NCI-H524 (cell line): ENCODE measurements around the gene OR2T4.

ENCODE experiments used
- DNase-seq, 2 experiments: peaks; one replicate each; lab custom pipeline; 2025; lab: John Stamatoyannopoulos, UW

The OR2T4 gene, protein sequence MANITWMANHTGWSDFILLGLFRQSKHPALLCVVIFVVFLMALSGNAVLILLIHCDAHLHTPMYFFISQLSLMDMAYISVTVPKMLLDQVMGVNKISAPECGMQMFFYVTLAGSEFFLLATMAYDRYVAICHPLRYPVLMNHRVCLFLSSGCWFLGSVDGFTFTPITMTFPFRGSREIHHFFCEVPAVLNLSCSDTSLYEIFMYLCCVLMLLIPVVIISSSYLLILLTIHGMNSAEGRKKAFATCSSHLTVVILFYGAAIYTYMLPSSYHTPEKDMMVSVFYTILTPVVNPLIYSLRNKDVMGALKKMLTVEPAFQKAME

DNA sequence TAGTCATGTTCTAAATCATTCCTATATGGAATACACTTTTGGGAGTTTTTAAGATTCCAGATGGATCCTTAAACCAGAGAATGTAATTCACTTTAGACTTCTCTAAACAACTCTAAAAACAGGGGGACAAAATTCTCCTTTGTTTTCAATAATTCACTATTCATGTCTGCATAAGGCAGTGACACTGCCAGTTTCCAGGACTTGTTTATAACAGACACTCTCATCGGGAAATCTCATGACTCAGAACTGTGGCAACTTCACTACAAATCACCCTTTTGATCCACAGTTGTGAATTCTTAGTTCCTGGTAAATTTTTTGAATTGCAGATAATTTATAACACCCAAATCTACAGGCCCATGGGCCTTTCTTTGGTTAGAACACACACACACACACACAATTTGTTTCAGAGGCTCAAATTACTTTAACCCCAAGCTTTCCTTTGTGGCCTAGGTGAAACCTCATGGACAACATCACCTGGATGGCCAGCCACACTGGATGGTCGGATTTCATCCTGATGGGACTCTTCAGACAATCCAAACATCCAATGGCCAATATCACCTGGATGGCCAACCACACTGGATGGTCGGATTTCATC, at the start of gene OR2T4:
Gene OR2T4, plus strand, starts transcription at position 545 of the 595 bp plus-strand sequence. Its CDS starts 0 bp downstream, at position 545.
- DNase-seq = no peak

DNA sequence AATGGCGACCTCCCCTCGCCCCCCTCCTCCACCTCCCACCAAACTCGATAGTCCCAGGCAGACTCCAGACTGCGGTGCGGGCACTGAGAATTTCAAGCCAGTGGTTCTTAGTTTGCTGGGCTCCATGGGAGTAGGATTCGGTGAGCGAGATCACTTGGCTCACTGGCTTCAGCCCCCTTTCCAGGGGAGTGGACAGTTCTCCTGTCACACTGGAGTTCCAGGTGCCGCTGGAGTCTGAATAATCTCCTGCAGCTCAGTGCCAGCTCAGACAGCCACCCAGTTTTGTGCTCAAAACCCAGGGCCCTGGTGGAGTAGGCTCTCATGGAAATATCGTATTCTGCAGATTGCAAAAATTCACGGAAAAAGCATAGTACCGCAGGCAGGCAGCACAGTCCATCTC, 44.7 kb upstream of the OR2T4 start:
- no peak for DNase-seq

DNA sequence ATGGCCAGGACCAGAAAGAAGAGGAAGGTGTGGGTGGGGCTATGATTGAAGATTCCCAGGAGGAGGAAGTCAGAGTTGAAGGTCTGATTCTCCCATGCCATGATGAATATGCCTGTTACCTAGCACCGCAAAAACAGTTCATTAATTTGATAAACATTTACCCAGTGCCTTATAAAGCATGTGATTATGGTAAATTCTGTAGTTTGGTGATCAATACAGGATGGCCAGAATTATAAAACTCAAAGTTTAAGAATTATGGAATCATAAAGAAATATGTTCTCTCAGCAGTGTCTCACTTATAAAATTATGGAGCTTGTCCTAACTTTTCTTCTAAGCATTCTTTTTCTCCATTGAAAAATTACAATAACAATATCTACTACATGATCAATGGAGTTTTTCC, 37.0 kb upstream of the OR2T4 start, which contains the start of gene OR2M7:
Gene OR2M7, minus strand, starts transcription at position 101 of the 400 bp plus-strand sequence. Its CDS starts 0 bp downstream, at position 101.
- no peak for DNase-seq

DNA sequence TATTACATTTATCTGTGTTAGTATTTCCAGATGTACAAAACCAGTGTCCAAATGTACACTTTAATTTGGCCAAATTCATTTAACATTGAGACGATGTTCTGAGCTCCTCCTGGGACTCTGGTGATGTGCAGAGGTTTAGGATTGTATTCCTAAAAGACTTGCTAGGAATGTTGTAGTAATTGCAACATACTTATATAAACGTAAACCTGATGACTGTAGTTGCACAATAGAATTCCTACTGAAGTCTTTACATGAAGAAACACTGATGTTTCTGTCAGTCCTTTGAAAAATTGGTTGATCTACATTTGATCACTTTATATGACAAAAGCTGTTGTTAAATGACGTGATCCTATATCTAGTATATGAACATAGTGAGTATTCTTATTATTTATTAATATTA, 18.0 kb upstream of the OR2T4 start:
- no peak for DNase-seq

DNA sequence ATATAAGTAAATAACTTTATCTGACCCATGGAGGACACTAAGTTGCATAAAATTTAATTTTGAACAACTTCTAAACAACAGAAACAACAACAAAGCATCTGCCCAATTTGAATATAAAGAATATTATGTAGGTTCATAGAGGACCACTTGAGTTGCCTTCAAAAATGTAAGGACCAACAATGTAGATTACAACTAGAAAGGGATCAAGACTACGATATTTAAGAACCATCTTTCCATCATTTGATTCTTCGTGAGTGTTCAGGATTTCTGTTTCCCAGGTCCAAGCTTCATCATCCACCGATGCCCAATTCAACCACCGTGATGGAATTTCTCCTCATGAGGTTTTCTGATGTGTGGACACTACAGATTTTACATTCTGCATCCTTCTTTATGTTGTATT, 13.0 kb upstream of the OR2T4 start, which contains the start of gene OR14C36:
Gene OR14C36, plus strand, starts transcription at position 301 of the 400 bp plus-strand sequence. Its CDS starts 0 bp downstream, at position 301.
- DNase-seq = no peak

DNA sequence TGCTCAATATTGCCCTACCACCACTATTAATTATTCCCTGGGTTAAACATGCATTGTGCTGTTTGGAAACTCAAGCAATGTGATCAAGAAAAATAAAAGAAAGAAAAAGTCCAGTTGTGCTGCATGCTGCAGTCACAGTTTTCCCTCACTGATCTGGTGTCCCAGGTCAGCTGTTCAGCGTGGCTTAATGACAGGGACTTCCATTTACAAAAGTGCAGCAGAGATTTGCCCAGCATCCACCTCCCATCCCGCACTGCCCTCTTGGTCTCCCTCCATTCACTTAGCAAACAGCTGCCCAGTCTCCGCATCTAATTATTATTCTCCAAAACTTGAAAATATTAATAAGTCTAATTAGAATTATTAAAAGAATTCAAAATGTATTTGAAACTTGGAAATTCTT, 2.0 kb upstream of the OR2T4 start:
- DNase-seq = no peak

DNA sequence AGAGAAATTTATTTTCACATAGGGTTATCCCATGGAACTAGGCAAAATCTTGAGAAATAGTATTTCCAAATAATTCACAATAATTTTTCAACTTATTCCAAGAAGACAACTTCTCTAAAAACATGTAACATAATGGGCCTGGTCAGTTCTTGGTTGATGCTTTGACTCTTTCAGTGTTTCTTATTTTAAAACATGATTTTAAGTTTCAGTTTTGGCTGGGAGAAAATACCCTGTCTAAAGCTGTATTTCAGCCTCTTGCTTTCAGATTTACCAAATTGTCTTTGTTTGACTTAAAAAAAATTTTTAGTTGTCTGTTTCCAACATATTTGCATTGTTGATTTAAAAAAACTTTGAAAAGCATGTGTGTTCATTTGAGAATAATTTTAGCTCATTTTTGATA, 5.1 kb downstream of the OR2T4 start:
- DNase-seq = no peak

DNA sequence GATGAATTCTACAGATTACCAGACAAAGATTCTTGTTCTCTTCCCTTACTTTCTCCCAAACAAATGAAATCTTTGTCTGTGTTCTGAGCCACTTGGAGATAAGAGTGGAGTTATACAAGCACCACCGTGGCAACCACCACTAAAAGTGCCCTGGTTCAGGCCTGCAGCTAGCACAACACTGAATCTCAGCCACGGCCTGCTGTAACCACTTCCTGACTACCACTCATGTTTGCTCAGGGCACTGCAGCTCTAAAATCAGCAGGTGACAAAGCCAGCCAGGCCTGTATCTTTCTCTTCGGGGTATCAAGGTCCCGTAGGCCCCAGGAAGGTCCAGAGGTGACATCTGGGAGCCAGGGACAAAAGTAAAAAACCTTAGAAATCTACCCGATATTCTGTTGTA, 10.9 kb downstream of the OR2T4 start:
- DNase-seq = no peak

DNA sequence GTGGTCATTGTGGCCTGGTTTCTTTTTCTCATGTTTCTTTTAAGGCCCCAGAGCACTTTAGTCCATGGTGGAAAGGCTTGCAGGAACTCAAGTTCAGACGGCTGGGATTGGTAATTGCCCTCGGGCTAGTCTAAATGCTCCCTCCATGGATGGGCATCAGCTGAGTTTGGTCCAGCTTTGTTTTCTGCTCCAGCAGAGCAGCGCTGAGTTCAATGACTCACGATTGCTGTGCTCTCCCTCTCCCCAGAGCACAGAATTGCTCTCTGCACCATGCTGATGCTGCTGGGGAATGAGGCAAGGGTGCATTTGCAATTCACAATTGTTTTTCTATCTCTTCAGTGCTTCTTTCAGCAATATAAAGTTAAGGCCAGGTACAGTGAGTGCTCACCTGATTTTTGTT, 12.3 kb downstream of the OR2T4 start:
- DNase-seq = no peak

DNA sequence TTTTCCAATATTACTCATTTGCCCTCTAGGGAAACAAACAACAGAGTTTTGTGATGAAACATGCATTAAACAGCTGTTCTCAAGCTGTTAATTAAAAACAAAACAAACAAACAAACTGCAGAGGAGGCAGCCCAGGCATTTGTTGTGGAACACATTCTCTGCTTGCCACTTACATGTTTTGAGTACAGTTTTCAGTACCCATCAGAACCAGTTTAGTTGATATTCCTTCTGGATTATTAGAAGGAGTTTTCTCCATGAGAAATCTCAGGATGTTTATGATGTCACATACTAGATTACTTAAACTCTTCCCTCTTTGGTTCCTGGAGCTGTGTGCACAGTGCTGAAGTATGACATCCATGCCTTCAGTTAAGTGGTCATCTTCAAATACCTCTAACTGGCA, 14.0 kb downstream of the OR2T4 start, which contains the start of gene OR2T6:
Gene OR2T6, plus strand, starts transcription at position 301 of the 400 bp plus-strand sequence. CDS start 11,863 bp downstream, outside the sequence.
- DNase-seq = no peak

DNA sequence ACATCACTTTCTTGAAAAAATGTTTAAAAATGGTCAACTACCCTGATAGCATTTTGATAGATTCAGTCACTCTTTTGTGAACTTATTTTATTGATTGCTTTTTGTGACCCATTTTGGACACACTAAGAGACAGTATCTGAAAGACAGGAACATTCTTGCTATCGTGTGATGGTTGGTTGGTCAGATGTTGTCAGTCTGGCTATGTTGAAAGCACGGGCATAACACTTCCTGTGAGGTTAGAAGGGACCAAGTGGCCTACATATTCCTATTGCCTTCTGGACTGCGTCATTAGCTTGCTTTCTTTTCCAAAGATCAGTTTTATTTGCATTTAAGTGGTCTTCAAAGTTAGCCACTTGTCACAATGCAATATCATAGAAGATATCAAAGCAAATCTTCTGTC, 15.5 kb downstream of the OR2T4 start:
- DNase-seq = no peak

DNA sequence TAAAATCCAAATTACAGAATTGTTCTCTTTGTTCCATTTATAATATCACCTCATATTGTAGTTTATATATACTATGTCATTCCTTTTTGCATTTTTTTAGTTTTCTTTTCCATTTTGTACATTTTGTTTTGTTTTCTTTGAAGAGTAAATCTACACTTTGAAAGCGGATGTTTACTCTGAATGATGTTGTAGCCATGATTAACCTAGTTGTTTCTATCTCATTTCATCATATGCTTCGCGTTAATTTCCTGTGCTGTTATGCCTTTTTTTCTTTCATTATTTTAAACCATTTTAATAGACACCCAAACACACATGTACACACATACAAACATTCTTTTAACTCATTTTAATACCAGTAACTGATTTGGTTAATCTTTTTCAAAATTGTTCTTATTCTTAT, 19.4 kb downstream of the OR2T4 start:
- no peak for DNase-seq

DNA sequence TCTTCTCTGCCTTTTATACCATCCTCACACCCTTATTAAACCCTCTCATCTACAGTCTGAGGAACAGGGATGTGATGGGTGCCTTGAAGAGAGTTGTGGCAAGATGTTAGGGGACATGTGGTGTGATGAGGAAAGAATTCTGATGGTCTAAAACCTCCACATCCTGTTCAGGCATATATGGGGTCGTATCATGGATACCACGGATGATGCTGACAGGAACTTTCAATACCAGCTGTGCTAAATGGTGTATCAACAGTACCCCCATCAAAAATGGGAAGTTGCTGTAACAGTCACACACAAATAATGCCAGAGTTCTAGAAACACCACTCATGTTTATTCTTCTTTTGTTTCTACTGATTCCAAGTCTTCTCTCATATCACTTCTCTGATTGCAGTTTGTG, 27.0 kb downstream of the OR2T4 start:
- no peak for DNase-seq

DNA sequence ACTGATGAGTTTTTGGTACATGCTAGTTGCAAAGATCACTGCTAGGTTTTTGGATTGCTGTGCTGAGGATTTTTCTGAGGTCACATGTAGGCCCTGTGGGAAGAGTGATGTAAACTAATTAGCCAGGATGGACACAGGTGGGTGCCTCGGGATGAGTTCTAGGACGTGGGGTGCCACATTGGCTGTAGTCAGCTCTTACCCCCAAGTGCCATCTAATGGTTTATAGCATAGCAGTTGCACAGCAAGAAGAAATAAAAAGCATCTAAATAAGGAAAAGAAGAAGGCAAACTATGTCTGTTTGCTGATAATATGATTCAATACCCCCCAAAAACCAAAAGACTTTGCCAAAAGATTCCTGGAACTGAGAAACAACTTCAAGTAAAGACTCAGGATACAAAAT, 31.6 kb downstream of the OR2T4 start:
- no peak for DNase-seq

DNA sequence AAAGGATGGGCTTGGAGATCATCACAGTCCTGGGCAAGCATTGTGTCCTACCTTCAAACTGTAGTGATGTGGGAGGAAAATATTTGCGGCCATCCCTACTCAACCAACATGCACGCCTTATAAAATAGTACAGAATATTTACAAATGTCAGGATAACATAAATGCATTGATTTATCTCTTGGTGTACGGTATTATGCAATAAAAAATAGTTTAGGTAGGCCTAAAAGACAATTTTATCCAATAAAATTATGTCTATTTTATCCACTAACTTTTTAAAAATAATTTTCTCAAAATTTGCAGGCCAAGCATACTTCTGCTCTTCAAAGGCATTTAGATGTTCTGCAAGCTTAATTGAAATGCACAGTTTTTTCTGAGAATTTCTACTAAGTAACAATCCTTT, 41.3 kb downstream of the OR2T4 start, which contains the start of gene OR2T1:
Gene OR2T1, plus strand, starts transcription at position 301 of the 400 bp plus-strand sequence. CDS start 3,100 bp downstream, outside the sequence.
- DNase-seq = no peak

DNA sequence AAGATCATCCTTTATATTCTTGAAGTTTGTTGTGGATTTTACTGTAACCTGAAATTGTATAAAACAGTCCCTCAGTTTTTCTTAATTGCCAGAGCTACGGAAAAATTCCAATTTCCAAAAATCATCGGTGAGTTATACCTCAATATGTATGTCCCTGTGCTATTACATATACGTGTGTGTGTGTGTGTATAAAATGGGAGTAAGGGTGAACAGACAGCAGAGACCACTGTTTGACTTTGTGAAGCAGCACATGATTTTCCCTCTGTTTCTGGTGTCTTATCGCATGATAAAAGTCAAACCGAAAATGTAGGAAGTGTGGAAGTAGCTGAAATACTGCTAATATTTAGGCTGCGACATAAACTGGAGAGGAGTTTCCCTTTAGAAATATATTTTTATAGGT, 42.6 kb downstream of the OR2T4 start:
- no peak for DNase-seq

DNA sequence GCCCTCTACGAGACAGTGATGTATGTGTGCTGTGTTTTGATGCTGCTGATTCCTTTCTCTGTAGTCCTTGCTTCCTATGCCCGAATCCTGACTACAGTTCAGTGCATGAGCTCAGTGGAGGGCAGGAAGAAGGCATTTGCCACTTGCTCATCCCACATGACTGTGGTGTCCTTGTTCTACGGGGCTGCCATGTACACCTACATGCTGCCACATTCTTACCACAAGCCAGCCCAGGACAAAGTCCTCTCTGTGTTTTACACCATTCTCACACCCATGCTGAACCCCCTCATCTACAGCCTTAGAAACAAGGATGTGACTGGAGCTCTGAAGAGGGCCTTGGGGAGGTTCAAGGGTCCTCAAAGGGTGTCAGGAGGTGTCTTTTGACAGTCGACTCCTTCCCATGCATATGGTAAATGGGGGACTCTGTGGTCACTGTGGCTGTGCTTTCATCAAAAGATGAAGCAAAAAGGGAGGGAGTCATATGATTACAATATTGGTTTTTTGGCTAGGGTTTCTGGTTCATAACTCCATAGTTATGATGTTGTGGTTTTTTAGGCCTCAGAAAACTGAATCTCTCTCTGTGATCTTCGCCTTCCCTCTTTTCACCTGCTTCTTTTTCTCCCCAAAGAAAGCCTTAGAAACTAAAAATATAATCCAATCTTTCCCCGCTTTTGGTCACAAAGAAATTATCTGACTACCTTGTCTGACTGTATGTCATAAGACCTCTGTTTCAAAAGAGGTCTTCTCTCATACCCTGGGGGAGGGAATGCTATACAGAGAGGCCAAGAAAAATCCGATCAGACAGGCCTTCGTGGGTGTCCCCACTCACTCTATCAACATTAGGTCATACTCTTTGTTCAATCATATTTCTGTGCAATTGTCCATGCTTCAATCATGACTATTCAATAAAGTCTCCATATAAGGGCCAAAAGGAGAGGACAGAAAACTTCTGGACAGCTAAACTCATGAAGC, 45.5 kb downstream of the OR2T4 start:
- DNase-seq = no peak
